ENCODE measurements around the gene TSKS.

The TSKS gene

GRCh38 chr19:49763230-49763629, at the start of gene TSKS:
TSKS (minus strand) TSS chr19:49763306; CDS start chr19:49763247, 59 bp downstream.
- DNase-seq (ENCODE audit: low read depth, low spot score), result no peak

DNA sequence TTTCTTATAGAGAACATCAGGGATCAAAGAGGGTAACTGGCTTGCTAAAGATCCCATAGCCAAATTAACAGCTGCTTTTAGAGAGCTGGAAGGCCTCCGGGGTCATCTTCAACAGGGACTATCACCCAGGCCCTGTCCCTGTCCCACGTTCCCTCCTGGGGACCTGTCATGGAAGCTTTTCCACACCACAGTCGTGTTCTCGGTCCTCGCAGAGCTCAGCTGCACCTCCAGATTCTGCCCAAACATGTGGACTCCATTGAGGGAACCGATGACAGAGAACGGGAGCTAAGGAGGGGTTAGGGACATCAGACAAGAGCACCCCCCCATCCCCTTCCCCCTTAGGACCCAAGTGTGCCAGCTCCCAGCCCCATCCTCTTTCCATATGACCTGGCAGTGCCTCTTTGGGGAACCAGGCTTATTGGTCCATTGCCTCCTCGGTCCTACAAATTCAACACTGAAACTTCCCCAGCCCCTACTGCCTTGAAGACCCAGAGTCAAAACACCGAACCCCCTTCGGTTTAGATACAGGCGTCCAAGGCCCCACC, 49.4 kb upstream of the TSKS start:
- no peak for DNase-seq (ENCODE audit: low read depth, low spot score)

DNA sequence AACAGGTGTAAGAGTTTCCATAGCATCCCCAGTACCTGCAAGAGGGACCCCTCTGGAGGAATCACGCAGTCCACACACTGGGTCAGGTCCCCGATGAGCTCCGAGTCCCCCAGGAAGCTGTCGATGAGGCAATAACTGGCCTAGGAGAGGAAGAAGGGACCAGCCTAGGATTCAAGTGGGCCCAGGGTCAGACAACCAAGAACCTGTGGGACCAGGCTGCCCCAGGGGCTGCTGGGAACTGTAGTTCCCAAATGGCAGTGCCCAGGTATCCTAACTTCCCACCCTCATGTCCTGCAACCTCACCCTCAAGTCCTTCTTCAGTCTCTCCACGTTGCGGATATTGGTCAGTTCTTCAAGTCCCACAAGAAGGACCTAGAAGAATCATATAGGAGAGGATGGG, 48.2 kb upstream of the TSKS start:
- no peak for DNase-seq (ENCODE audit: low read depth, low spot score)

DNA sequence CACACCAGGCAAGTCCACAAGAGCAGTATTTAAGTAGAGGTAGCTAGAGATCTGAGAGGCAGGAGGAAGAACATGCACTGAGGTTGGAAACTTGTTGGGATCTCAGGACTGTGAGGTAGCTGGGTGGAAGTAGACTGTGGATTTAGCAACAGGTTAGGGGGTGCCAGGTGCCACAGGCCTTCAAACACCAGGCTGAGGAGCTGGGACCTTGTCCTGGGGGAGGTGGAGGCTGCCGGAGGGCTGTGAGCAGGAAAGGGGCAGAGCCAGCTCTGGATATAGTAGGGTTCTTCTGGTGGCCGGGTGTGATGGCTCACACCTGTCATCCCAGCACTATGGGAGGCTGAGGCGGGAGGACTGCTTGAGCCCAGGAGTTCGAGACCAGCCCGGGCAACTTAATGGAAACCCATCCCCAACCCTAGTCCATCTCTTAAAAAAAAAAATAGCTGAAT, 46.9 kb upstream of the TSKS start:
- no peak for DNase-seq (ENCODE audit: low read depth, low spot score)

DNA sequence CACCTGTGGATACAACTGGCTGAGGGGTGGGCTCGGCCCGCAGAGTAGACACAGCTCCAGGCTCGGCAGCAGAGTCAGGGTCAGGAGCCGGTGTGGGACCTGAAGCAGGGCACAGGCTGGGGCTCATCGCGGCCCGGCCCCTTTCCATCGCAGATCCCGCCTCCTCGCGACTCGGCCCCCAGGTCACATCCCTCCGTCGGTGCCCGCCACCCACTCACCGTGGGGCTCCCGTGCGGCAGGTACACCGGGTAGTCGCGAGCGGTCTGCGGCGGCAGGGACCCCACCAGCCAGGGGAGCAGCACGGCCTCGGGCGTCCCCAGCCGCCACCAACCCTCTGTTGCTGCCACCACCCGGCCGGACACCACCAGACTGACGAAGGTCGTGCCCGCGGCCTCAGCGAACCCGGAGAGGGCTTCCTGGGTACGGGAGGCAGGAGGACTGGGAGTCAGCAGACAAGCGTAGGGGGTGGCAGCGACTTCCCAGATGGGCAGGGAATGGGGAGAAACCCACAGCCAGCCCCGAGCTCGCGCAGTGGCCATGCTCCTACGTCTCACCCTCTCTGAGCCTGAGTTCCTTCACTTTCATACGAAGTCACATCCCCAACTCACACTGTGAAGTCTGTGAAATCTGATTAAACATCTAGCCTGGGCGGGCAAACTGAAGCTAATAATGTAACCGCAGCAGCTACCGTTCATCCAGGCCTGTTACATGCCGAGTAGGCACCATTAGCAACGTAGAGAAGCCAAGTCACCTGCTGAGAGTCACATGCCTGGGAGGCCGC, 46.2 kb upstream of the TSKS start:
- DNase-seq (ENCODE audit: low read depth, low spot score), result no peak

DNA sequence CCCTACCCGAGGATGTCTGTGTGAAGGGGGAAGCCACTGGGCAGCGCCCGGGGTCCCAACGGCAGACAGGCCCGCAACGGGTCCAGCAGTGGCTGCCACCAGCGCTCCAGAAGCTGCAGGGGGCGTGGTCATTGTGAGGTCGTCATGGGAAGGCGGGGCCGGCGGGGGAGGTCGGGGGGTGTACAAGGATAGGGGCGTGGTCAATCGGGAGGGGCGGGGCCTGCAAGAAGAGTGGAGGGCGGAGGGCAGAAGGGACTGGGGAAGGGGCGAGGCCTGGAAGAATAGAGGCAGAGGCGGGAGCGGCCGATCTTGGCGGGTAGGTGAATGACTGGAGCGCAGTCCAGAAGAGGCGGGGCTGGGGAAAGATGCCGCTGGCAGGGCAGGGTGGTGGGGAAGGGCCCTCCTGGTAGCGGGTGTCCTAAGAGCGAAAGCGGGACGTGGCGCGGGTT, 45.6 kb upstream of the TSKS start:
- peak; percentile 68 for DNase-seq (ENCODE audit: low read depth, low spot score)

GRCh38 chr19:49807904-49808675, 45.0 kb upstream of the TSKS start:
- no peak for DNase-seq (ENCODE audit: low read depth, low spot score)

- DNase-seq (ENCODE audit: low read depth, low spot score), result no peak
Measured at GRCh38 chr19:49807058-49807903, 44.2 kb upstream of the TSKS start.

DNA sequence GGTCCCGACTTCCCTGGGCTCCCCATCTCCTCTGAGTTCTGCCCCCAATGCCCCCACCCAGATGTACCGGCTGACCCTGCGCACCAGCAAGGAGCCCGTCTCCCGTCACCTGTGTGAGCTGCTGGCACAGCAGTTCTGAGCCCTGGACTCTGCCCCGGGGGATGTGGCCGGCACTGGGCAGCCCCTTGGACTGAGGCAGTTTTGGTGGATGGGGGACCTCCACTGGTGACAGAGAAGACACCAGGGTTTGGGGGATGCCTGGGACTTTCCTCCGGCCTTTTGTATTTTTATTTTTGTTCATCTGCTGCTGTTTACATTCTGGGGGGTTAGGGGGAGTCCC, 43.5 kb upstream of the TSKS start:
- DNase-seq (ENCODE audit: low read depth, low spot score), result no peak

DNA sequence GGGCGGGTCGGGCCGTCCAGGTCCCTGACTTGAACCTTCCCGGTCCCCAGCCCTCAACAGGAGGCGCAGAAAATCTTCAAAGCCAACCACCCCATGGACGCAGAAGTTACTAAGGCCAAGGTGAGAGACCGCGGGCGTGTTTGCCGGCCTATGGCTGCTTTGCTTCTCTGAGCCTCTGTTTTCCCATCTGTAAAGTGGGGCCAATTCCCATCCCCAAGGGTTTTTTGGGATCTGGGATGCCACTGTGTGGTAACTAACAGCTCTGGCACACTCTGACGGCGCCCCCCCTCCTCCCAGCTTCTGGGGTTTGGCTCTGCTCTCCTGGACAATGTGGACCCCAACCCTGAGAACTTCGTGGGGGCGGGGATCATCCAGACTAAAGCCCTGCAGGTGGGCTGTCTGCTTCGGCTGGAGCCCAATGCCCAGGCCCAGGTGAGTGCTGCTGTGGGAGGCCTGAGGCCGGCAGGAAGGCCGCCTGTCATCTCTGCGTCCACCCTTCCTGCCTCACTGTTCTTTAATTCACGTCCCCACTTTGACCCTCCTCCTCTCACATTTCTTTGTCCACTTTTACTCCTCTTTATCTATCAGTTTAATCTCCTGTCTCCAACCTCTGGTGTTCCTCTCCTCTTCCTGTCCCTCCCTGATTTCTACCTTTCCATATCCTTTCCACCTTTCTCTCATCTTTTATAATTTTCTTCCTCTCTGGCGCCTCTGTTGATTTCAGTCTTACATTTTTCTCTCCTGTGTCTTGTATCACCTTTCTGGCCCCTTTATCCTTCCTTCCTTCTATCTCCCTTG, 42.9 kb upstream of the TSKS start:
- no peak for DNase-seq (ENCODE audit: low read depth, low spot score)

DNA sequence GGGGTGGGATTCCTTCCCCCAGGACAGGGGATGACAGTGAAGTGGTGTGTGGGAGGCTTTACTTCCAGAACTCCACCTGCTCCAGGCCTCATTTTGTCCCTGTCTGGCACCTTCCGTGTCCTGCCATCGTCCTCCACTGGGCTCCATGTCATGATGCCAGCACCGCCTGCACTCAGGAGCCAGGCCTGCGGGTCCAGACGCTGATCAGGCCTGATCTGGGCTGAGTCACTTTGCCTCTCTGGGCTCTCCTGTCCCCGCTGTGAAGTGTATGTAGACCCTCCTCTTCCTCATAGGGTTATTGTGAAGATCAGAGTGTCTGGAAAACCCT, 40.4 kb upstream of the TSKS start:
- no peak for DNase-seq (ENCODE audit: low read depth, low spot score)

GRCh38 chr19:49802836-49803528, 39.9 kb upstream of the TSKS start:
- no peak for DNase-seq (ENCODE audit: low read depth, low spot score)

- DNase-seq (ENCODE audit: low read depth, low spot score), result peak; percentile 71
Measured at GRCh38 chr19:49801966-49802661, 39.0 kb upstream of the TSKS start.

DNA sequence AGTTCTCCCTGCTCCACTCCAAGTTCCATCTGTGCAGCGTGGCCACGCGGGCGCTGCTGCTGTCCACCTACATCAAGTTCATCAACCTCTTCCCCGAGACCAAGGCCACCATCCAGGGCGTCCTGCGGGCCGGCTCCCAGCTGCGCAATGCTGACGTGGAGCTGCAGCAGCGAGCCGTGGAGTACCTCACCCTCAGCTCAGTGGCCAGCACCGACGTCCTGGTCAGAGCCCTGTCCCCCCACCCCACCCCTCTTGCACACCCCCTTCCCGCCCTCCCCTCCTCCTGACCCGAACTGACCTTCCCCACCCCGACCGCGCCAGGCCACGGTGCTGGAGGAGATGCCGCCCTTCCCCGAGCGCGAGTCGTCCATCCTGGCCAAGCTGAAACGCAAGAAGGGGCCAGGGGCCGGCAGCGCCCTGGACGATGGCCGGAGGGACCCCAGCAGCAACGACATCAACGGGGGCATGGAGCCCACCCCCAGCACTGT, 38.3 kb upstream of the TSKS start:
- no peak for DNase-seq (ENCODE audit: low read depth, low spot score)

DNA sequence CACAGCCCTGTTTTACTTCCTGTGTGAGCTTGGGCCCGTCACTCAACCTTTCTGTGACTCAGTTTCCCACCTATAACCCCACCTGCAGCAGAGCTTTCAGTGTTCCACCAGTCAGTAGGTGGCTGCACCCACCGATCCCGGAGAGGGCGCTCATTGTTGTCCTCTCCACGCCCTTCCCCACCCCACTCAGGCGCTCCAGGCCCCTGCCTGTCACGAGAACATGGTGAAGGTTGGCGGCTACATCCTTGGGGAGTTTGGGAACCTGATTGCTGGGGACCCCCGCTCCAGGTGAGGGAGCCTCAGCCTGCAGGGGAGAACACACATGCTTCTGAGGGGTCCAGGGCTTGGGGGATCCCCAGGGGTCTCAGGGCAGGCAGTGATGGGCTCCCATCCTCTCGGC, 37.7 kb upstream of the TSKS start:
- no peak for DNase-seq (ENCODE audit: low read depth, low spot score)

DNA sequence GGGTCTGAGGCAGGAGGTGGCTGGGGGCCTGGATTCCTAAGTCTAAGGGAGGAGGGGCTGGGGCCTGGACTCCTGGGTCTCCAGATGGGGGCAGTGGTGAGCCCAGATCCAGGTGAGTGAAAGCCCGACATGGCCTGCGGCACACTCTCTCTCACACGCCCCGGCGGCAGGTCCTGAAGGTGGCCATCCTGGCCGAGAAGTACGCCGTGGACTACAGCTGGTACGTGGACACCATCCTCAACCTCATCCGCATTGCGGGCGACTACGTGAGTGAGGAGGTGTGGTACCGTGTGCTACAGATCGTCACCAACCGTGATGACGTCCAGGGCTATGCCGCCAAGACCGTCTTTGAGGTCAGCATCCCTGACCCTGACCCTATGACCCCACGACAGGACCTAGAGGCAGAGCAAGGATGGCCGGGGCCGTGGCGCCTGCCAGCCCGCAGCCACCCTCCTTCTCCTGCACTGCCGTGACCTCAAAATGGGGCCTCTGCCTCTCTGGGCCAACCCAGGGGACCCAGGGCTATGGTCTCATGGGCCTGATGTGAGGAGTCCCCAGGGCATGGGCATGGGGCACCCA, 36.8 kb upstream of the TSKS start:
- no peak for DNase-seq (ENCODE audit: low read depth, low spot score)

DNA sequence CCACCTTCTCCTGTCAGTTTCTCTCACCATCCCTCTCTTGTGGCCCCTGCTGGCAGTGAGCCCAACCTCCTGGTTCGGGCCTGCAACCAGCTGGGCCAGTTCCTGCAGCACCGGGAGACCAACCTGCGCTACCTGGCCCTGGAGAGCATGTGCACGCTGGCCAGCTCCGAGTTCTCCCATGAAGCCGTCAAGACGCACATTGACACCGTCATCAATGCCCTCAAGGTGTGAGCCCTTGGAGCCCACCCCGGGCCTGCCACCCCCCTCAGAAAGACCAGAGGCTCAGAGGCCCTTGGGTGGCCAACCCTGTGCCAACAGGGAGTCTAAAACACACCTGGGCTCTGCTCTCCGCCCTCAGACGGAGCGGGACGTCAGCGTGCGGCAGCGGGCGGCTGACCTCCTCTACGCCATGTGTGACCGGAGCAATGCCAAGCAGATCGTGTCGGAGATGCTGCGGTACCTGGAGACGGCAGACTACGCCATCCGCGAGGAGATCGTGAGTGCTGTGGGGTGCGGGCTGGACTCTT, 36.2 kb upstream of the TSKS start:
- no peak for DNase-seq (ENCODE audit: low read depth, low spot score)

DNA sequence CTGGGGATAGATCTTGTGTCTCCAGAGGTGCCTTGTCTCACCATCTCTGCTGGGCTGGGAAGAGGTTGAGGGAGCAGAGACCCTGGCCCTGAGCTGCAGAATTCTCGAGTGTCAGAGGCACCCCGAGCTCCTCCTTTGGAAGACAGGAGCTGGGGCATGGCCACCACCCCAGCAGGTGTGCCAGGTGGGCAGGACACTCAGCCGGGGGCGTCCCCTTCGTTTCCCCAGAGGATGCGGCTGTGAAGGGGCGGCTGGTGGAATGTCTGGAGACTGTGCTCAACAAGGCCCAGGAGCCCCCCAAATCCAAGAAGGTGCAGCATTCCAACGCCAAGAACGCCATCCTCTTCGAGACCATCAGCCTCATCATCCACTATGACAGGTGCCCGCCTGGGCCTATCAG, 35.5 kb upstream of the TSKS start:
- DNase-seq (ENCODE audit: low read depth, low spot score), result no peak

- DNase-seq (ENCODE audit: low read depth, low spot score), result no peak
Measured at GRCh38 chr19:49795615-49796014, 32.5 kb upstream of the TSKS start.

Data from smooth muscle cell of the brain vasculature (primary cell).